ENCODE measurements around the gene CYRIA.

CYRIA gene

GRCh38 chr2:16669388-16669787 is 3.8 kb upstream of the CYRIA start:
- DNase-seq (ENCODE audit: low spot score), result no peak

GRCh38 chr2:16666449-16666801 is 791 bp upstream of the CYRIA start:
- DNase-seq (ENCODE audit: low spot score), result no peak

- no peak for DNase-seq (ENCODE audit: low spot score)
These were observed 556 bp downstream of the CYRIA start for GRCh38 chr2:16664809-16665747.

GRCh38 chr2:16664052-16664731 is 1.4 kb downstream of the CYRIA start:
- peak; percentile 76 for DNase-seq (ENCODE audit: low spot score)

GRCh38 chr2:16663121-16663905 is 2.3 kb downstream of the CYRIA start:
- no peak for DNase-seq (ENCODE audit: low spot score)

GRCh38 chr2:16661936-16662839 is 3.4 kb downstream of the CYRIA start:
- no peak for DNase-seq (ENCODE audit: low spot score)

- DNase-seq (ENCODE audit: low spot score), result no peak
These were observed 4.1 kb downstream of the CYRIA start for GRCh38 chr2:16661526-16661925.

- no peak for DNase-seq (ENCODE audit: low spot score)
These were observed 5.1 kb downstream of the CYRIA start for GRCh38 chr2:16660556-16660955.

- DNase-seq (ENCODE audit: low spot score), result no peak
These were observed 5.5 kb downstream of the CYRIA start for GRCh38 chr2:16660114-16660513.

- DNase-seq (ENCODE audit: low spot score), result no peak
These were observed 7.4 kb downstream of the CYRIA start for GRCh38 chr2:16658076-16658739.

- no peak for DNase-seq (ENCODE audit: low spot score)
These were observed 8.0 kb downstream of the CYRIA start for GRCh38 chr2:16657671-16658070.

- no peak for DNase-seq (ENCODE audit: low spot score)
These were observed 8.7 kb downstream of the CYRIA start for GRCh38 chr2:16656784-16657391.

GRCh38 chr2:16655905-16656642 is 9.6 kb downstream of the CYRIA start:
- no peak for DNase-seq (ENCODE audit: low spot score)

GRCh38 chr2:16655445-16655837 is 10.2 kb downstream of the CYRIA start:
- no peak for DNase-seq (ENCODE audit: low spot score)

GRCh38 chr2:16654833-16655444 is 10.7 kb downstream of the CYRIA start:
- DNase-seq (ENCODE audit: low spot score), result no peak

- no peak for DNase-seq (ENCODE audit: low spot score)
These were observed 11.8 kb downstream of the CYRIA start for GRCh38 chr2:16653799-16654198.

GRCh38 chr2:16653083-16653375 is 12.6 kb downstream of the CYRIA start:
- DNase-seq (ENCODE audit: low spot score), result no peak

GRCh38 chr2:16652296-16653082 is 13.1 kb downstream of the CYRIA start:
- no peak for DNase-seq (ENCODE audit: low spot score)

Data from AG08396 (cell line).